Spleen (tissue), 11 donors: ENCODE measurements around the gene OSGIN1. TPM values are rescaled to one million over a fixed set of nuclear protein-coding genes. Genes with fewer than 3 reads are reported as not detected.

Experiments used
- DNase-seq: peaks from one replicate; pipeline ENCODE4 v3.0.0-alpha.2; 2020
- H3K27ac ChIP-seq, 8 donors: fragments of 200-600 bp; sonication (generic) in 7 of 8; 1 replicate in 4 of 8; 2 replicates in 4 of 8; pipeline versions ENCODE4 v1.5.0 to v1.8.0; 2016 to 2021; ENCODE audit warnings: inconsistent platforms in 4 of 8, mild to moderate bottlenecking in 4 of 8, moderate library complexity in 1 of 8
- H3K27me3 ChIP-seq, 7 donors: fragments of 200-600 bp; sonication (generic) in 6 of 7; replicated peaks in 1 of 7; 1 replicate in 4 of 7; 2 replicates in 3 of 7; pipeline versions ENCODE4 v1.5.0 to v1.8.0; 2016 to 2021; ENCODE audit warnings: inconsistent platforms in 3 of 7, mild to moderate bottlenecking in 1 of 7
- H3K36me3 ChIP-seq, 6 donors: fragments of 200-600 bp; sonication (generic) in 5 of 6; 1 replicate in 4 of 6; 2 replicates in 2 of 6; pipeline versions ENCODE4 v1.5.0 to v1.8.0; 2016 to 2021; ENCODE audit warnings: inconsistent platforms in 2 of 6
- H3K4me1 ChIP-seq, 6 donors: fragments of 200-600 bp; sonication (generic) in 5 of 6; 1 replicate in 3 of 6; 2 replicates in 3 of 6; pipeline versions ENCODE4 v1.5.0 to v1.8.0; 2016 to 2021; ENCODE audit warnings: inconsistent platforms in 3 of 6
- H3K4me3 ChIP-seq, 8 donors: fragments of 200-600 bp; sonication (generic) in 7 of 8; 1 replicate in 4 of 8; 2 replicates in 4 of 8; pipeline versions ENCODE4 v1.5.0 to v1.8.0; 2016 to 2021; ENCODE audit warnings: inconsistent platforms in 4 of 8, mild to moderate bottlenecking in 4 of 8, moderate library complexity in 2 of 8
- H3K9me3 ChIP-seq, 8 donors: fragments of 200-600 bp; sonication (generic) in 7 of 8; 1 replicate in 4 of 8; 2 replicates in 4 of 8; pipeline versions ENCODE4 v1.5.0 to v1.8.0; 2016 to 2021; ENCODE audit warnings: inconsistent platforms in 4 of 8
- CTCF ChIP-seq, 11 experiments: fragments of 200-600 bp in 7 of 11; fragments of 450-650 bp in 4 of 11; sonication (generic) in 4 of 11; IDR thresholded peaks in 8 of 11; conservative IDR thresholded peaks in 3 of 11; 1 replicate in 7 of 11; 2 replicates in 4 of 11; pipeline versions ENCODE4 v1.4.0 to v1.8.0; 2016 to 2021; ENCODE audit warnings: antibody characterized with exemption in 11 of 11, inconsistent platforms in 4 of 11, mild to moderate bottlenecking in 1 of 11
- POLR2A ChIP-seq, 3 donors: fragments of 450-650 bp; IDR thresholded peaks; one replicate each; pipeline ENCODE4 v1.5.1; 2017; ENCODE audit warnings: antibody characterized with exemption in 3 of 3, mild to moderate bottlenecking in 1 of 3
- POLR2AphosphoS5 ChIP-seq, 3 donors: sonication (generic); formaldehyde crosslinking; IDR thresholded peaks; one replicate each; pipeline ENCODE4 v1.5.1; 2017; ENCODE audit warnings: antibody characterized with exemption in 3 of 3
- WGBS, 5 donors: extraction: QIAGEN DNeasy Blood & Tissue Kit in 3 of 5; methylation state at CpG; one replicate each; pipeline versions ENCODE4 v1.1.5 to v1.1.7; 2013 to 2018; 5-methylcytosine and 5-hydroxymethylcytosine counted together
- intact Hi-C: fragments of 100-400 bp; cut with DNase I; formaldehyde crosslinking; loops from one replicate; pipeline ENCODE4 v1.15.0; 2023; ENCODE audit warnings: low total_unique reads
- polyA plus RNA-seq, 3 donors: library from polyadenylated mRNA; stranded (reverse); fragments of 200-250 nt; gene quantifications; one replicate each; pipeline ENCODE4 v1.2.1, GENCODE V29; 2013
- total RNA-seq, 7 donors: library from RNA; depleted of rRNA in 3 of 7; stranded (reverse); fragments of >200 nt in 3 of 7; fragmentation: NEBNext Ultra II Directional in 4 of 7; extraction: Animal tissue kit (Norgen Biotek cat#: 25700) in 4 of 7; gene quantifications; one replicate each; pipeline versions ENCODE4 v1.1.0 to v1.2.1, GENCODE V29; 2016 to 2021
- donor health status: healthy with polysubstance abuse.
- donor health status: DM: no; HTN: no; CAD: no; lungs with moderate emphysema.
- donor health status: DM: no; HTN: no; CAD: no.
- donor health status: Bipolar disorder and iron deficiency.
- donor health status: healthy.
- donor health status: DM: no; HTN: no; CAD: no.
- donor health status: DM: yes; HTN: yes; CAD: no.

The OSGIN1 gene
- total and polyA plus RNA-seq, 10 donors = 2.3 to 13.5 (median 9.0) TPM

GRCh38 chr16:83937267-83937666 lies 15.8 kb upstream of the OSGIN1 start:
- Histone ChIP-seq H3K36me3 (no peaks in the 10 kb centered on the region), H3K9me3 (no peaks in the 10 kb centered on the region), H3K27ac (no peak overlapping the region), H3K4me3 (no peak overlapping the region), H3K27me3 (no peaks in the 10 kb centered on the region), H3K4me1 (peaks cover 0 to 22% (median 8%) of the 10 kb centered on the region in 6 donors)
- intact Hi-C loops = no loop called here
- DNase-seq = no peak
- TF ChIP-seq POLR2A (IDR thresholded peaks at IDR 0.05) (no peak), POLR2AphosphoS5 (IDR thresholded peaks at IDR 0.05) (no peak), CTCF (IDR thresholded peaks at IDR 0.05 in 8 of 11, conservative IDR thresholded peaks at IDR 0.05 in 3 of 11) (no peak)
- 91 to 100% (median 94%) methylated on average over 2 of the region's 2 CpGs for WGBS, 5 donors

- 89 to 94% (median 91%) methylated on average over 18 of the region's 18 CpGs for WGBS, 5 donors
- Histone ChIP-seq H3K27ac (peak overlapping the region in 5 of 8 donors; percentile 53 to 67 (median 57)), H3K36me3 (no peaks in the 10 kb centered on the region), H3K4me1 (peaks cover 0 to 32% (median 11%) of the 10 kb centered on the region in 6 donors), H3K9me3 (no peaks in the 10 kb centered on the region), H3K27me3 (no peaks in the 10 kb centered on the region), H3K4me3 (no peak overlapping the region)
- no peak for DNase-seq
- TF ChIP-seq POLR2A (IDR thresholded peaks at IDR 0.05) = no peak
- TF ChIP-seq POLR2AphosphoS5 (IDR thresholded peaks at IDR 0.05) = no peak
- no peak for TF ChIP-seq CTCF (IDR thresholded peaks at IDR 0.05 in 8 of 11, conservative IDR thresholded peaks at IDR 0.05 in 3 of 11)
- intact Hi-C loops = no loop called here
Measured at GRCh38 chr16:83937922-83938885, 14.8 kb upstream of the OSGIN1 start.

GRCh38 chr16:83939266-83939855 lies 13.7 kb upstream of the OSGIN1 start:
- intact Hi-C loops = no loop called here
- DNase-seq = peak; percentile 80
- H3K9me3 ChIP-seq = no peaks in the 10 kb centered on the region
- no peaks in the 10 kb centered on the region for H3K27me3 ChIP-seq
- WGBS, 5 donors = 53 to 63% (median 62%) methylated on average over 12 of the region's 12 CpGs
- TF ChIP-seq POLR2A (IDR thresholded peaks at IDR 0.05) (no peak), CTCF (IDR thresholded peaks at IDR 0.05 in 8 of 11, conservative IDR thresholded peaks at IDR 0.05 in 3 of 11) (peak in 8 of 11 experiments; percentile 10 to 39 (median 34)), POLR2AphosphoS5 (IDR thresholded peaks at IDR 0.05) (peak; percentile 44 to 69 (median 62))
- H3K27ac ChIP-seq = peak overlapping the region in 7 of 8 donors; percentile 26 to 71 (median 57)
- no peaks in the 10 kb centered on the region for H3K36me3 ChIP-seq
- peaks cover 0 to 36% (median 12%) of the 10 kb centered on the region in 6 donors for H3K4me1 ChIP-seq
- H3K4me3 ChIP-seq = no peak overlapping the region

- no peaks in the 10 kb centered on the region for H3K9me3 ChIP-seq
- DNase-seq = no peak
- TF ChIP-seq CTCF (IDR thresholded peaks at IDR 0.05 in 8 of 11, conservative IDR thresholded peaks at IDR 0.05 in 3 of 11) (no peak), POLR2AphosphoS5 (IDR thresholded peaks at IDR 0.05) (no peak), POLR2A (IDR thresholded peaks at IDR 0.05) (no peak)
- WGBS, 5 donors = 71 to 81% (median 77%) methylated on average over 10 to 12 of the region's 12 CpGs
- no peaks in the 10 kb centered on the region for H3K36me3 ChIP-seq
- peaks cover 0 to 36% (median 12%) of the 10 kb centered on the region in 6 donors for H3K4me1 ChIP-seq
- H3K4me3 ChIP-seq = no peak overlapping the region
- peak overlapping the region in 4 of 8 donors; percentile 26 to 67 (median 59) for H3K27ac ChIP-seq
- intact Hi-C loops = no loop called here
- no peaks in the 10 kb centered on the region for H3K27me3 ChIP-seq
Measured at GRCh38 chr16:83940119-83940518, 12.9 kb upstream of the OSGIN1 start.
